Fibroblast of skin of abdomen (primary cell): Measurements from ENCODE around the gene THSD7B.

ENCODE experiments used
- DNase-seq: peaks from one replicate; pipeline ENCODE4 v3.0.0-alpha.2; 2013

Gene THSD7B

DNA sequence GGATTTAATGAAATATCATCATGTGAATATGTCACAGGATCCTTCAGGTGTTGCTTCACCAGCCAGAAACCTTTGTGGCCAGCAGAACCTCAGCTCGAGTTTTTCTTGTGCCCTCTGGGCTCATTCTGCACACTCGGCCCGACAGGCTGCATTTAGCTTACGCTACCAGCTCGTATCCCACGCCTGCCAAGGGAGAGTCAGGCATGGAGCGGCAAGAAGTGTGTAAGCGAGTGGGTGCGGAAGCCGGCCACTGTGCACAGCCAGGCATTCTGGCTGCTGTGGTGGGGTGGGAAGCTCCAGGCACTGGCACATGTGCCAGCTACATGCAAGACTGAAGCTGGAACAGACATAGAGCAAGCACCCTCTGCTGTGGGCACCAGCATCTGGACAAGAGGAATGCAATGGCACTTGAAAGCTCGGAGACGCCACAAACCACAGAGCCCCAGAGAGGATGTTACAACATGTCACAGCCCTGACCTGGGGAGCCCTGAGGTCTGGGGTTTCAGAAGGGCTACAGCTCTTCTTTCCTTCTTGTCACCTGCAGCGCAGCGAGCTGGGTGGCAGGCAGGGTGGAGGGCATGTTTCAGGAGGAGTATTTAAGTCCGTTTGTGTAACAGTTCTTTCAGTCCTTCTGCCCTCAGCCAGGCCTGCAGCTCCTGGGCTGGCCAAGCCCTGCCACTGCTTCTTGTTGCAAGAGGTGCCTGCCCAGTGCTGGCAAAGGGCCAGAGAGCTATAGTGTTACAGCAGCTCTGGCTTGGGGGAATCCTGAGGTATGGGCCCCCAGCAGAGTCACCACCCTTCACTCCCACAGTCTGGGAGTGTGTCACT is 941.7 kb downstream of the THSD7B start:
- DNase-seq, result no peak

DNA sequence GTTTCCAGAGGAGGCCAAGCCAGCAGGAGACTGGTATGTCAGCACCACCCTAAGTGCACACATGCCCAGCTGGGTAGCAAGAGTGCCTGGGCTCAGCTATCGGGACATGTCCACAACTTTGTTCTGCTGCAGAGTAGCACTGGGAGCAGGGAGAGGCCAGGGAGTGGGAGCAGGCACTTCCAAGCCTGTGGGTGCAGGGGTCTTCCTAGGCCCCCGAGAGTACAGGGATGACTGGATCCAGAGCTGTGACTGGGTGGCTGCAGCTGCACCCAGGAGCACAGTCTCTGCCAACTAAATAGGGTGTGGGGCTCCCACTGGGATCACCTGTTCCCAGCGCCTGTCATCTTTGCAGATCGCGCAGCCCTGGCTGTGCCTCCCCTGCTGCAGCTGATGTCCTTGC is 943.0 kb downstream of the THSD7B start:
- no peak for DNase-seq

- no peak for DNase-seq
Observed at GRCh38 chr2:137715731-137716191, 950.4 kb downstream of the THSD7B start.

GRCh38 chr2:137718786-137719185 is 953.4 kb downstream of the THSD7B start:
- DNase-seq, result no peak

DNA sequence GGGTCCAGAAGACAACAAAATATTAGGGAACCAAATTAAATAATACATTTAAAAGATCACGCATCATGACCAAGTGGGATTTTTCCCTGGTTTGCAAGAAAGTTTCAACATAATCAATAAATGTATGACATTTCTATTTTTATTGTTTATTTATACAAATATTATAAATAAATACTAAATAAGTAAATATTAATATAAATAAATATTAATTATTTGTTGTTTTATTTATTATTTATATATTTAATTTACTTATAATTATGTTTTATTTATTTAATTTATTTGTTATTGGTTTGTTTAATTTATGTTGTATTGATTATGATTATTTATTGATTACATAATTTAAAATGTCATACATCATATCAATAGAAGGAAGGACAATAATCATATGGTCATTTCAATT is 956.4 kb downstream of the THSD7B start:
- DNase-seq, result no peak

DNA sequence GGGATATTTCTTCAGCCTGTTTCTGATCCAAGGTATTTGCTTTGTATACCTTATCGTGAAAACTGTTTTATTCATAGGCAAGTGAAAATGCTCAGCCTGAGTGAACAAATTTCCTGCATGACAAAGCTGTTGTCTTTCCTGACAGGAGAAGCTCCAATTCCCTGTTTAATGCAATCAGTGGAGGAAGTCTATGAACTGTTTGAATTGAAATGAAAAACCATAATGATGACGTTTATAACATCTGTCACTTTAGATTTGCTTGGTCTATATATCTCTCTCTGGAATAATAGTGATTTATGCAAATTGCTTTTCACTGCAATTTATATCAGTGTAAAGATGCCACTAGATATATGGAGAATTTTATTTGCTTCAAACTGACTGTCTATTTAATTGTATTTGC is 959.6 kb downstream of the THSD7B start:
- DNase-seq, result no peak
